Mesenchymal stem cell (in vitro differentiated cells and primary cell): ENCODE data around the gene ECI2.
"Not testable (repeated sequence)": the region's sequence is repeated elsewhere in the genome, so short reads cannot be mapped to it uniquely, and the experiment has no call there.

Experiments used
- DNase-seq: peaks from one replicate; pipeline ENCODE4 v3.0.0-alpha.2; 2013
- H2AFZ ChIP-seq: one replicate; pipeline ENCODE4 v1.6.1; 2013; ENCODE audit warnings: low read depth, mild to moderate bottlenecking, control low read depth, inconsistent platforms, low read length, moderate library complexity
- H2AK5ac ChIP-seq: 2 replicates; pipeline ENCODE4 v1.6.1; 2013; ENCODE audit warnings: low read length, moderate library complexity, mild to moderate bottlenecking, inconsistent platforms; ENCODE audit not compliant: severe bottlenecking
- H2BK120ac ChIP-seq: one replicate; pipeline ENCODE4 v1.6.1; 2013; ENCODE audit warnings: low read depth, mild to moderate bottlenecking, inconsistent platforms, low read length, moderate library complexity
- H2BK12ac ChIP-seq, 2 experiments: one replicate each; pipeline ENCODE4 v1.6.1; 2013; ENCODE audit warnings: inconsistent platforms in 2 of 2, low read length in 2 of 2, mild to moderate bottlenecking in 2 of 2, moderate library complexity in 2 of 2, control low read depth in 1 of 2
- H2BK15ac ChIP-seq: one replicate; pipeline ENCODE4 v1.6.1; 2013; ENCODE audit warnings: mild to moderate bottlenecking, low read depth, inconsistent platforms; ENCODE audit not compliant: poor library complexity, severe bottlenecking
- H2BK5ac ChIP-seq: 2 replicates; pipeline ENCODE4 v1.6.1; 2013; ENCODE audit warnings: low read depth, mild to moderate bottlenecking, low read length, control low read depth, inconsistent platforms; ENCODE audit not compliant: poor library complexity, severe bottlenecking
- H3K14ac ChIP-seq, 2 experiments: one replicate each; pipeline ENCODE4 v1.6.1; 2013; ENCODE audit warnings: inconsistent platforms in 2 of 2, low read length in 2 of 2, control low read depth in 1 of 2, mild to moderate bottlenecking in 1 of 2, moderate library complexity in 1 of 2
- H3K18ac ChIP-seq, 2 experiments: one replicate each; pipeline ENCODE4 v1.6.1; 2013; ENCODE audit warnings: inconsistent platforms in 2 of 2, low read length in 2 of 2, control low read depth in 1 of 2, low read depth in 1 of 2, mild to moderate bottlenecking in 1 of 2
- H3K23ac ChIP-seq, 2 experiments: one replicate each; pipeline ENCODE4 v1.6.1; 2013; ENCODE audit warnings: inconsistent platforms in 2 of 2, low read length in 2 of 2, mild to moderate bottlenecking in 2 of 2, moderate library complexity in 2 of 2, control low read depth in 1 of 2
- H3K27ac ChIP-seq: 2 replicates; pipeline ENCODE4 v1.5.1; 2013; ENCODE audit warnings: mild to moderate bottlenecking, moderate library complexity, low read length, control low read depth, inconsistent platforms; ENCODE audit not compliant: poor library complexity, severe bottlenecking
- H3K27me3 ChIP-seq, 2 experiments: 2 replicates each; pipeline versions ENCODE4 v1.6.1 to v1.7.0; 2013; ENCODE audit warnings: low read length in 2 of 2, mild to moderate bottlenecking in 2 of 2, moderate library complexity in 2 of 2, control low read depth in 1 of 2, inconsistent platforms in 1 of 2; ENCODE audit not compliant: control insufficient read depth in 1 of 2, insufficient read depth in 1 of 2
- H3K36me3 ChIP-seq, 2 experiments: 2 replicates each; pipeline versions ENCODE4 v1.6.1 to v1.7.0; 2013; ENCODE audit warnings: low read length in 2 of 2, control low read depth in 1 of 2, inconsistent platforms in 1 of 2, low read depth in 1 of 2, mild to moderate bottlenecking in 1 of 2; ENCODE audit not compliant: insufficient read depth in 2 of 2, control insufficient read depth in 1 of 2
- H3K4ac ChIP-seq, 2 experiments: one replicate each; pipeline ENCODE4 v1.6.1; 2013; ENCODE audit warnings: inconsistent platforms in 2 of 2, low read length in 2 of 2, mild to moderate bottlenecking in 2 of 2, moderate library complexity in 2 of 2, control low read depth in 1 of 2, low read depth in 1 of 2
- H3K4me1 ChIP-seq: 2 replicates; pipeline ENCODE4 v1.6.1; 2013; ENCODE audit warnings: low read depth, low read length, control low read depth; ENCODE audit not compliant: control insufficient read depth, insufficient read depth
- H3K4me2 ChIP-seq: 2 replicates; pipeline ENCODE4 v1.6.1; 2013; ENCODE audit warnings: low read length, mild to moderate bottlenecking, inconsistent platforms; ENCODE audit not compliant: poor library complexity, severe bottlenecking
- H3K4me3 ChIP-seq, 2 experiments: 2 replicates each; pipeline versions ENCODE4 v1.5.1 to v1.7.0; 2013; ENCODE audit warnings: low read length in 2 of 2, mild to moderate bottlenecking in 2 of 2, control low read depth in 1 of 2, low read depth in 1 of 2; ENCODE audit not compliant: insufficient read depth in 1 of 2
- H3K79me1 ChIP-seq: replicated peaks from 2 replicates; pipeline ENCODE4 v1.6.1; 2013; ENCODE audit warnings: mild to moderate bottlenecking, control low read depth, low read length, inconsistent platforms; ENCODE audit not compliant: poor library complexity, severe bottlenecking
- H3K9ac ChIP-seq: 2 replicates; pipeline ENCODE4 v1.7.0; 2013; ENCODE audit warnings: mild to moderate bottlenecking, low read length, moderate library complexity
- H3K9me3 ChIP-seq: 2 replicates; pipeline ENCODE4 v1.7.0; 2013; ENCODE audit warnings: mild to moderate bottlenecking, low read length; ENCODE audit not compliant: control insufficient read depth
- H4K8ac ChIP-seq: one replicate; pipeline ENCODE4 v1.6.1; 2013; ENCODE audit warnings: inconsistent platforms, mild to moderate bottlenecking, low read length, moderate library complexity
- H4K91ac ChIP-seq: one replicate; pipeline ENCODE4 v1.6.1; 2013; ENCODE audit warnings: mild to moderate bottlenecking, low read length, inconsistent platforms
- WGBS: methylation state at CpG from one replicate; pipeline ENCODE4 v1.1.7; 2013; ENCODE audit warnings: mixed read lengths; 5-methylcytosine and 5-hydroxymethylcytosine counted together

ECI2 gene

GRCh38 chr6:4112366-4112765 lies 23.0 kb downstream of the ECI2 start:
- H3K14ac ChIP-seq, result no peak overlapping the region
- no peak overlapping the region for H3K4ac ChIP-seq
- no peaks in the 10 kb centered on the region for H3K27me3 ChIP-seq
- no peak overlapping the region for H3K18ac ChIP-seq
- H3K4me2 ChIP-seq, result no peak overlapping the region
- H3K9ac ChIP-seq, result no peak overlapping the region
- H2AFZ ChIP-seq, result no peak overlapping the region
- H3K79me1 ChIP-seq, result no peaks in the 10 kb centered on the region
- H4K8ac ChIP-seq, result no peak overlapping the region
- no peak overlapping the region for H2AK5ac ChIP-seq
- no peak for DNase-seq
- no peak overlapping the region for H4K91ac ChIP-seq
- WGBS, result 97% methylated on average over 2 of the region's 3 CpGs
- peaks cover 1% of the 10 kb centered on the region for H3K4me1 ChIP-seq
- H3K27ac ChIP-seq, result no peak overlapping the region
- no peak overlapping the region for H3K23ac ChIP-seq
- peaks cover 10 to 22% of the 10 kb centered on the region in 2 experiments for H3K36me3 ChIP-seq
- peaks cover 5% of the 10 kb centered on the region for H3K9me3 ChIP-seq
- H2BK120ac ChIP-seq, result no peak overlapping the region
- H3K4me3 ChIP-seq, result no peak overlapping the region
- H2BK12ac ChIP-seq, result no peak overlapping the region
- H2BK5ac ChIP-seq, result no peak overlapping the region
- H2BK15ac ChIP-seq, result no peak overlapping the region

- H3K23ac ChIP-seq, H3K79me1 ChIP-seq, H3K36me3 ChIP-seq, H4K91ac ChIP-seq, H3K27ac ChIP-seq, H3K9me3 ChIP-seq, H3K27me3 ChIP-seq, H3K4ac ChIP-seq, H2BK5ac ChIP-seq, H3K18ac ChIP-seq, H2AFZ ChIP-seq, H3K14ac ChIP-seq, H2BK15ac ChIP-seq, H2BK12ac ChIP-seq, H3K4me1 ChIP-seq, H2BK120ac ChIP-seq, H3K9ac ChIP-seq, H2AK5ac ChIP-seq, H3K4me3 ChIP-seq, H4K8ac ChIP-seq: not testable (repeated sequence)
- peak overlapping the region; percentile 39 for H3K4me2 ChIP-seq
- WGBS, result 69% methylated on average over 2 of the region's 4 CpGs
- DNase-seq, result peak; percentile 76
Measured at GRCh38 chr6:4109363-4109815, 26.0 kb downstream of the ECI2 start.

- Histone ChIP-seq H3K14ac (no peak overlapping the region), H3K79me1 (no peaks in the 10 kb centered on the region), H4K8ac (no peak overlapping the region), H3K9ac (no peak overlapping the region), H3K4me1 (peaks cover 4% of the 10 kb centered on the region), H3K4ac (no peak overlapping the region), H3K4me2 (no peak overlapping the region), H2BK5ac (no peak overlapping the region), H2AFZ (no peak overlapping the region), H3K23ac (no peak overlapping the region), H2AK5ac (no peak overlapping the region), H4K91ac (no peak overlapping the region), H2BK15ac (no peak overlapping the region), H3K36me3 (no peaks in the 10 kb centered on the region), H3K9me3 (peaks cover 5% of the 10 kb centered on the region), H2BK12ac (peak overlapping the region in 1 of 2 experiments; percentile 42), H3K18ac (peak overlapping the region in 1 of 2 experiments; percentile 56), H3K27ac (no peak overlapping the region), H3K4me3 (no peak overlapping the region), H3K27me3 (no peaks in the 10 kb centered on the region), H2BK120ac (no peak overlapping the region)
- DNase-seq, result no peak
- 96% methylated on average over 6 of the region's 9 CpGs for WGBS
Measured at GRCh38 chr6:4108561-4109093, 26.7 kb downstream of the ECI2 start.

- H4K91ac ChIP-seq, result no peak overlapping the region
- 100% methylated on average over 1 of the region's 2 CpGs for WGBS
- no peak overlapping the region for H3K4me3 ChIP-seq
- no peaks in the 10 kb centered on the region for H3K36me3 ChIP-seq
- H2BK5ac ChIP-seq, result no peak overlapping the region
- H2BK120ac ChIP-seq, result no peak overlapping the region
- no peak overlapping the region for H3K14ac ChIP-seq
- H3K9ac ChIP-seq, result no peak overlapping the region
- no peak overlapping the region for H2AK5ac ChIP-seq
- H4K8ac ChIP-seq, result no peak overlapping the region
- H3K27me3 ChIP-seq, result no peaks in the 10 kb centered on the region
- peaks cover 4% of the 10 kb centered on the region for H3K4me1 ChIP-seq
- peaks cover 5% of the 10 kb centered on the region for H3K9me3 ChIP-seq
- H3K79me1 ChIP-seq, result no peaks in the 10 kb centered on the region
- H3K18ac ChIP-seq, result no peak overlapping the region
- H3K23ac ChIP-seq, result no peak overlapping the region
- no peak overlapping the region for H2AFZ ChIP-seq
- H3K4ac ChIP-seq, result no peak overlapping the region
- H3K4me2 ChIP-seq, result no peak overlapping the region
- no peak overlapping the region for H2BK12ac ChIP-seq
- DNase-seq, result no peak
- no peak overlapping the region for H3K27ac ChIP-seq
- no peak overlapping the region for H2BK15ac ChIP-seq
Measured at GRCh38 chr6:4107873-4108272, 27.5 kb downstream of the ECI2 start.
